ENCODE data around the gene SLC39A8. TPM values are rescaled to one million over a fixed set of nuclear protein-coding genes. Genes with fewer than 3 reads are reported as not detected.

The SLC39A8 gene
- total RNA-seq, 1 donor from 2014 or later, result 7.9 TPM

GRCh38 chr4:102328045-102328444 is 17.2 kb downstream of the SLC39A8 start:
- H3K9me3 Mint-ChIP-seq, result peaks cover 11% of the 10 kb centered on the region
- peaks cover 4% of the 10 kb centered on the region for H3K36me3 Mint-ChIP-seq
- H3K27me3 Mint-ChIP-seq (ENCODE audit: low read depth), result no peaks in the 10 kb centered on the region
- peaks cover 2% of the 10 kb centered on the region for H3K4me1 Mint-ChIP-seq
- H3K4me3 Mint-ChIP-seq, result no peak overlapping the region
- H3K27ac Mint-ChIP-seq, result no peak overlapping the region
- no peak for DNase-seq (ENCODE audit: low spot score in 2 of 2, unreplicated experiment in 2 of 2)
- TF ChIP-seq CTCF (IDR thresholded peaks at IDR 0.05; ENCODE audit: unreplicated experiment), result no peak

- peaks cover 7% of the 10 kb centered on the region for H3K9me3 Mint-ChIP-seq
- peaks cover 2% of the 10 kb centered on the region for H3K4me1 Mint-ChIP-seq
- H3K27me3 Mint-ChIP-seq (ENCODE audit: low read depth), result no peaks in the 10 kb centered on the region
- no peak overlapping the region for H3K4me3 Mint-ChIP-seq
- H3K27ac Mint-ChIP-seq, result no peak overlapping the region
- TF ChIP-seq CTCF (IDR thresholded peaks at IDR 0.05; ENCODE audit: unreplicated experiment), result no peak
- no peaks in the 10 kb centered on the region for H3K36me3 Mint-ChIP-seq
- DNase-seq (ENCODE audit: low spot score in 2 of 2, unreplicated experiment in 2 of 2), result no peak
These were observed 18.3 kb downstream of the SLC39A8 start for GRCh38 chr4:102326951-102327350.

GRCh38 chr4:102324730-102325129 is 20.6 kb downstream of the SLC39A8 start:
- DNase-seq (ENCODE audit: low spot score in 2 of 2, unreplicated experiment in 2 of 2), result no peak
- TF ChIP-seq CTCF (IDR thresholded peaks at IDR 0.05; ENCODE audit: unreplicated experiment), result no peak
- Mint-ChIP-seq H3K4me1 (peaks cover 6% of the 10 kb centered on the region), H3K4me3 (no peak overlapping the region), H3K27ac (no peak overlapping the region), H3K36me3 (no peaks in the 10 kb centered on the region), H3K9me3 (no peaks in the 10 kb centered on the region), H3K27me3 (ENCODE audit: low read depth) (no peaks in the 10 kb centered on the region)

GRCh38 chr4:102322736-102323135 is 22.5 kb downstream of the SLC39A8 start:
- no peak overlapping the region for H3K4me3 Mint-ChIP-seq
- peaks cover 25% of the 10 kb centered on the region for H3K4me1 Mint-ChIP-seq
- H3K27ac Mint-ChIP-seq, result no peak overlapping the region

GRCh38 chr4:102321260-102321995 is 23.9 kb downstream of the SLC39A8 start:
- Mint-ChIP-seq H3K4me3 (no peak overlapping the region), H3K9me3 (peaks cover 4% of the 10 kb centered on the region), H3K36me3 (no peaks in the 10 kb centered on the region), H3K4me1 (peaks cover 25% of the 10 kb centered on the region), H3K27me3 (ENCODE audit: low read depth) (no peaks in the 10 kb centered on the region), H3K27ac (no peak overlapping the region)
- no peak for DNase-seq (ENCODE audit: low spot score in 2 of 2, unreplicated experiment in 2 of 2)
- no peak for TF ChIP-seq CTCF (IDR thresholded peaks at IDR 0.05; ENCODE audit: unreplicated experiment)

More at GRCh38 chr4:102322736-102323135, 22.5 kb downstream of the SLC39A8 start:
- no peak for DNase-seq (ENCODE audit: low spot score in 2 of 2, unreplicated experiment in 2 of 2)
- no peaks in the 10 kb centered on the region for H3K36me3 Mint-ChIP-seq
- H3K27me3 Mint-ChIP-seq (ENCODE audit: low read depth), result no peaks in the 10 kb centered on the region
- no peak for TF ChIP-seq CTCF (IDR thresholded peaks at IDR 0.05; ENCODE audit: unreplicated experiment)
- H3K9me3 Mint-ChIP-seq, result no peaks in the 10 kb centered on the region
